ENCODE data around the gene TMEM132C. TPM values are rescaled to one million over a fixed set of nuclear protein-coding genes. Genes with fewer than 3 reads are reported as not detected.
"Not testable (repeated sequence)": the region's sequence is repeated elsewhere in the genome, so short reads cannot be mapped to it uniquely, and the experiment has no call there.

Gene TMEM132C
- total RNA-seq, 1 donor from 2014 or later: 0.10 TPM

GRCh38 chr12:128603573-128604115 lies 336.7 kb downstream of the TMEM132C start:
- ATAC-seq (no peak), DNase-seq (ENCODE audit: low spot score) (no peak)

- not testable (repeated sequence) for ATAC-seq; DNase-seq (ENCODE audit: low spot score)
Measured at GRCh38 chr12:128604219-128604618, 337.2 kb downstream of the TMEM132C start.

DNA sequence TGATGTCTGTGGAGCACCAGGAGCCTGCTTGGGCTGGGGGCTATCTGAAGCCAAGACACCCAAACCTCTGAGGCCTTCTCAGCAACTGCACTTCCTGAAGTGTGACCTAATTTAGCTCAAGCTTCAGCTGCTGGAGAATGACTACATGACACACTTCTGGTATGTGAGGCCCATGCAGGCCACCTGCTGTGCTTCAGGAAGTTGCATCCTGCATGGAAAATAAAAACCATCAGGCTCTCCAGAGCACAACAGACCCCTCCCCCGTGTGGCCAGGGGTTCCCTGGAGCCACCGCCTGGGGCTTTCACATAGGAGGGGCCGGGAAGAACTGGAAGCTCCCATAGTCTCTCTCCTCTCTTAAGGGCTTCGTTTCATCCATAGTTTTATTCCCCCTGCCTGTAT lies 339.1 kb downstream of the TMEM132C start:
- ATAC-seq: no peak
- no peak for DNase-seq (ENCODE audit: low spot score)

GRCh38 chr12:128606538-128606937 lies 339.6 kb downstream of the TMEM132C start:
- DNase-seq (ENCODE audit: low spot score) (no peak), ATAC-seq (no peak)

- no peak for ATAC-seq
- no peak for DNase-seq (ENCODE audit: low spot score)
Measured at GRCh38 chr12:128606970-128607369, 340.0 kb downstream of the TMEM132C start.

DNA sequence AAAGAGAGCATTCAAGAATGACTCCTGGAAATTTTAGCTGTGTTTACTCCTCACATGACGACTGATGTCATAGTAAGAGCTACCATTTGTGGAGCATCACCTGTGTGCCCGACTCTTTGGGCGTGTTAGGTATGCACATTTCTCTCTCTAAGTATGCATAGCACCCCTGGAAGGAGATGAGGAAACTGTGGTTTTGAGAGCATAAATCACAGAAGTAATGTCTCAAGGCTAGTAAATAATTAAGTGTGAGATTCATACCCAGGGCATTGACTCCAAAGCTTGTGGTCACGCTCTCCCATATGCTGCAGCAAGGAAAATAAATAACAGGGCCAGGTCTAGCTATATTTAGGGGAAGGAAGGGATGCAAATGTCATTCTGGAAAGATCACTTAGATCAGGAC lies 340.7 kb downstream of the TMEM132C start:
- DNase-seq (ENCODE audit: low spot score) (no peak), ATAC-seq (no peak)

GRCh38 chr12:128609861-128610260 lies 342.9 kb downstream of the TMEM132C start:
- ATAC-seq: no peak
- DNase-seq (ENCODE audit: low spot score): no peak

DNA sequence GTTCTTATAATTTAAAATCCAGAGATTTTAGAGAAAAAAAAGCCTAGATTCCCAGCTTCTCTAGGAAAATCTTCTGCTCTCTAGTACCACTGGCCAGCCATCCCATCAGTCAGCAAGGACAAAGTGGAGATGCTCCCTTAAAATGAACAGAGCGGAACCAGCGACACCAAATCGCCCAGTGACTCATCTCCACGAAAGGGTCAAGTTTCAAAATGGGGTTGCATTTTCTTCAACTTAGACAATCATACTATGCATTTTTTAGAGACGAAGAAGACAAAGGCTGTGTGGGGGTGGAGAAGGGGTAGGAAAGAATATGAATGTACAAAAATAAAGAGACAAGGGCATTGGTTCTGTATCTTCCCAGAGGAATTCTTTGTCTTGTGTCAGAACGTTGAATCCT lies 344.8 kb downstream of the TMEM132C start:
- ATAC-seq: no peak
- no peak for DNase-seq (ENCODE audit: low spot score)

DNA sequence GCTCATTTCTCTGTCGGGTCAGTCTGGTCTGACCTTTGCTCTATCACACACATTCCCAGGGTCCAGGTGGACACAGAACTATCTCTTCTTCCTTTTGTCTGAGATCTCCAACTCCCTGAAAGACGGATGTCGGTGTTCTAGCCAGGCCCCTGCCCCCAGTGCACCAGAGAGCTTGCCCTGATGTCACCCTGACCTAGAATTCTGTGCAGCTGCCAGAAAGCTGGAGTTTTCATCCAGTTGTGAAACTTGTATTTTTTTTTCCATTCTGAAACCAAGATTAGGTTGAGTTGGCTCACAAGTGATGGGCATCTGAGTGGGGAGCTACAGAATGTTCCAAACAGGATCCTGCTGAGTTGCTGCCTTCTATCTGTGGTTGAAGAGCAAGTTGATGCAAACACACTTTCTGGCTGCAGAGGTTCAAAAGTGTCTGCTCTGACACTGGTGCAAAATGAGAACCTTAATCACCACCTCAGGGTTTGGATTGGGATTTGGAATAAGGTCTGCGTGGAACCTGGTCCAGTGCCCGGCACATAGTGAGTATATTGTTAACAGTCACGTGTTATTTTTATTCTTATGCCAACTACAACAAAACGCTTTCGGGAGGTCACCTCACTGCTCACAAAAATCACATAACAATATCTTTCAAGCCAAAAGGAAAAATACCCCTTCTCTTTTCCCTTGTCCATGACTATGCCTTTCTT lies 345.3 kb downstream of the TMEM132C start:
- no peak for ATAC-seq
- DNase-seq (ENCODE audit: low spot score): no peak

- no peak for ATAC-seq
- no peak for DNase-seq (ENCODE audit: low spot score)
Measured at GRCh38 chr12:128613837-128614590, 347.0 kb downstream of the TMEM132C start.

- ATAC-seq: no peak
- DNase-seq (ENCODE audit: low spot score): no peak
Measured at GRCh38 chr12:128617304-128617833, 350.4 kb downstream of the TMEM132C start.

DNA sequence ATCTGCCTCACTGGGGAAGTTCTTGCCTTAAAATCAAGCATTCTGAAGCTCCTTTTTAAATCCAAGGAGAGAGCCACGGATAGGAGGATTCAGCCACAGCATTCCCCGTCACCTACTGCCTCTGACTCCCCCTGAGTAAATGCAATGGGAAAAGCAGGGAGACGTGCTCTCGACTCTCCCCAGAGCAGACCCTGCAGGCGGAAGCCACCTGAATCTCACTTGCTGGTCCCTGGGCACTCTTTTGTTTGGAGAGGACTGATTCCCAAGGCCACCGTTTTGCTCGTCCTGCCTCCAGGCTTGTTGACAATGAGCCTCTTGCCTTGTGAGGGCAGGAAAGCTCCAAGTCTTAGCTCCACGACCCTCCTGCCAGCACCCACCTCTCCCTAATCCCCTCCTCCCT lies 352.3 kb downstream of the TMEM132C start:
- DNase-seq (ENCODE audit: low spot score) (no peak), ATAC-seq (no peak)

DNA sequence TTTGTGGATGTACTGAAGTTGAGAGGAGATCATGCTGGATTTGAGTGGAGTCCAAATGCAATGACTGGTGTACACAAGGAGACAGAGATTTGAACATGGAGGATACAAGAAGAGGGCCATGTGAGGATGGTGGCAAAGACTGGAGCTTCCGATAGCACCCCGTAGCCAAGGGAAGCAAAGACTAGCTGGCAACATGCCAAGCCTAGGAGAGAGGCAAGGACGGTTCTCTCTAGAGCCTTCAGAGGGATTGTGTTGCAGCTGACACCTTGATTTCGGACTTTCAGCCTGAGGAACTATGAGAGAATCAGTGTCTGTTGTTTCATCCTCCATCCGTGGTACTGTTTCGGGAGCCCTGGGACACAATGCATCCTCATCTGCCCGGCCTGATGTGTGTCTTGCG lies 354.3 kb downstream of the TMEM132C start:
- DNase-seq (ENCODE audit: low spot score) (no peak), ATAC-seq (no peak)

GRCh38 chr12:128623748-128624147 lies 356.8 kb downstream of the TMEM132C start:
- no peak for ATAC-seq
- DNase-seq (ENCODE audit: low spot score): no peak

- no peak for ATAC-seq
- no peak for DNase-seq (ENCODE audit: low spot score)
Measured at GRCh38 chr12:128626808-128627320, 359.9 kb downstream of the TMEM132C start.

DNA sequence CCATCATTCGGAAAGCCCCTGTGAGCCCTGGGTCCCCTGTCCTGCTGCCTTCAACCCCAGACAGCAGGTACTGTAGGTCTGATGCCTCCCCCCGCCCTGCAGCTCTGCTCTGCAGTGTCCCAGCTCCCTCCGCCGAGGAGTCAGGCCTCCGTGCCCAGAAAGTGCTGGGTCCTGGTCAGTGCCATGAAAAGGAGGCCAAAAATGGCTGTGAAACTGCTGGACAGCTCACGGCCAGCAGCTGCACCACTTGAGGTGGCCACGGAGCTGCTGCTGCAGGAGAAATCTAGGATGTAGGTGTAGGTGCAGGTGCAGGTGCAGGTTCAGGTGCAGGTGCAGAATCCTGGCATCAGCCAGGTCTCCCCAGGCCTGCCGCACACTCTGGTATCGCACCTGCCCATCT lies 360.7 kb downstream of the TMEM132C start:
- DNase-seq (ENCODE audit: low spot score): no peak
- ATAC-seq: no peak

DNA sequence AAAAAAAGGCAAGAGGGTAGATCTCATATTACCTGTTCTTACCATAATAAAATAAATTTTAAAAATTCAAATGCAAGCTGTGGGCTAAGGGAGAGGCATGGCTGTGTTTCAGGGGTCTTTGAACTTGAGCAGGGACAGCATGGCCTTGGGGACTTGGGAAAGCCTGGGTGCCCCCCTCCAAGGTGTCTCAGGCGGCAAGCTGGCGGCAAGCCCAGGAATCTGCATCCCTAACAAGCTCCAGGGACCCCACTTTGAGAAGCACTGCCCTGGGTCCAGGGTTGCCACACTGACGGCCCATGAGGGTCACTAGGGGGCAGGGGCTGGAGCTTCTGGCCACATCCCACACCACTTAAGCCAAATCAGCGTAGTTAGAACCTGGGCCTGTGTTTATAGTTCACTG lies 363.0 kb downstream of the TMEM132C start:
- ATAC-seq (no peak), DNase-seq (ENCODE audit: low spot score) (no peak)

- ATAC-seq (peak; percentile 80), DNase-seq (ENCODE audit: low spot score) (no peak)
Measured at GRCh38 chr12:128637642-128638606, 371.0 kb downstream of the TMEM132C start.

DNA sequence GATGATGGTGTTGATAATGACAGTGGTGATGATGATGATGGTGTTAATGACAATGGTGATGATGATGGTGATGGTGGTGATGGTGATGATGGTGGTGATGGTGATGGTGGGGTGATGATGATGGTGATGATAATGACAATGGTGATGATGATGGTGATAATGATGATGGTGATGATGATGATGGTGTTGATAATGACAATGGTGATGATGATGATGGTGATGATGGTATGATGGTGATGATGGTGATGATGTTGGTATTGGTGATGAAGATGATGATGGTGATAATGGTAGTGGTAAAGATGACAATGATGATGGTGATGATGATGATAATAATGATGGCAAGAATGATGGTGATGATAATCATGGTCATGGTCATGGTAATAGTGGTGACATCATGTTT lies 372.1 kb downstream of the TMEM132C start:
- DNase-seq (ENCODE audit: low spot score) (no peak), ATAC-seq (no peak)

GRCh38 chr12:128643155-128643554 lies 376.2 kb downstream of the TMEM132C start:
- no peak for ATAC-seq

More at GRCh38 chr12:128643155-128643554, 376.2 kb downstream of the TMEM132C start:
- no peak for DNase-seq (ENCODE audit: low spot score)

Measured in left lobe of liver (tissue), 2 donors.